ENCODE results near the gene PACC1.

- TF ChIP-seq CTCF (IDR thresholded peaks at IDR 0.05) (no peak), RARB (CRISPR knock-in tag; IDR thresholded peaks at IDR 0.05) (no peak), ZFP36 (IDR thresholded peaks at IDR 0.05; ENCODE audit: borderline replicate concordance, partially characterized antibody) (no peak), MYC (IDR thresholded peaks at IDR 0.05; ENCODE audit: borderline replicate concordance, low read length) (no peak), POLR2A (IDR thresholded peaks at IDR 0.05; ENCODE audit: low read length) (no peak), RAD21 (conservative IDR thresholded peaks at IDR 0.05 in 1 of 2, IDR thresholded peaks at IDR 0.05 in 1 of 2) (no peak), MAX (IDR thresholded peaks at IDR 0.05) (no peak), POLR2AphosphoS2 (conservative IDR thresholded peaks at IDR 0.05; ENCODE audit: low read length) (no peak)
These were observed 13.8 kb upstream of the PACC1 start for GRCh38 chr1:212428496-212428895.

All from A549 (cell line).